Vagina (tissue), 2 donors: Measurements from ENCODE around the gene HSPA8. TPM values are rescaled to one million over a fixed set of nuclear protein-coding genes. Genes with fewer than 3 reads are reported as not detected.

ENCODE experiments used
- DNase-seq, 2 donors: peaks; one replicate each; pipeline ENCODE4 v3.0.0-alpha.2; 2017; ENCODE audit errors: extremely low spot score in 2 of 2
- H3K27ac ChIP-seq: fragments of 200-600 bp; sonication (generic); one replicate; pipeline ENCODE4 v1.5.1; 2019
- H3K27me3 ChIP-seq: fragments of 200-600 bp; sonication (generic); one replicate; pipeline ENCODE4 v1.5.1; 2019
- H3K36me3 ChIP-seq, 2 donors: fragments of 200-600 bp; sonication (generic); one replicate each; pipeline ENCODE4 v1.5.1; 2017 to 2019
- H3K4me1 ChIP-seq: fragments of 200-600 bp; sonication (generic); one replicate; pipeline ENCODE4 v1.5.1; 2019
- H3K4me3 ChIP-seq, 2 donors: fragments of 200-600 bp; sonication (generic); 1 replicate in 1 of 2; 2 replicates in 1 of 2; pipeline ENCODE4 v1.5.1; 2016 to 2019
- H3K9me3 ChIP-seq: fragments of 200-600 bp; sonication (generic); one replicate; pipeline ENCODE4 v1.5.1; 2019
- CTCF ChIP-seq, 3 experiments: fragments of 450-650 bp in 2 of 3; fragments of 200-600 bp in 1 of 3; sonication (generic) in 1 of 3; IDR thresholded peaks; one replicate each; pipeline ENCODE4 v1.5.1; 2017 to 2019; ENCODE audit warnings: antibody characterized with exemption in 3 of 3, mild to moderate bottlenecking in 2 of 3, moderate library complexity in 2 of 3
- POLR2A ChIP-seq, 2 donors: fragments of 450-650 bp; IDR thresholded peaks; one replicate each; pipeline ENCODE4 v1.6.1; 2017; ENCODE audit warnings: antibody characterized with exemption in 2 of 2, mild to moderate bottlenecking in 2 of 2, moderate library complexity in 2 of 2
- POLR2AphosphoS5 ChIP-seq, 2 donors: sonication (generic); formaldehyde crosslinking; IDR thresholded peaks; one replicate each; pipeline ENCODE4 v1.9.0; 2017; ENCODE audit warnings: antibody characterized with exemption in 2 of 2, mild to moderate bottlenecking in 2 of 2, low read depth in 1 of 2; ENCODE audit not compliant: insufficient read depth in 1 of 2
- intact Hi-C: fragments of 100-400 bp; cut with DNase I; formaldehyde crosslinking; loops from one replicate; pipeline ENCODE4 v1.15.1; 2023
- total RNA-seq: library from RNA; depleted of rRNA; stranded (reverse); fragments of >200 nt; gene quantifications from one replicate; pipeline ENCODE4 v1.2.3, GENCODE V29; 2016

The HSPA8 gene
- total RNA-seq, 1 donor from 2014 or later: 584 TPM

- TF ChIP-seq POLR2A (IDR thresholded peaks at IDR 0.05) (no peak), POLR2AphosphoS5 (IDR thresholded peaks at IDR 0.05; ENCODE audit: insufficient read depth in 1 of 2, low read depth in 1 of 2) (no peak), CTCF (IDR thresholded peaks at IDR 0.05) (no peak)
- DNase-seq: no peak
- intact Hi-C loops: no loop called here
- Histone ChIP-seq H3K4me3 (no peak overlapping the region), H3K27me3 (no peaks in the 10 kb centered on the region), H3K4me1 (peaks cover 22% of the 10 kb centered on the region), H3K9me3 (no peaks in the 10 kb centered on the region), H3K36me3 (peaks cover 0 to 21% of the 10 kb centered on the region in 2 donors), H3K27ac (no peak overlapping the region)
Measured at GRCh38 chr11:123051634-123052033, 10.3 kb downstream of the HSPA8 start.

GRCh38 chr11:123051146-123051545 lies 10.8 kb downstream of the HSPA8 start:
- Histone ChIP-seq H3K36me3 (peaks cover 0 to 16% of the 10 kb centered on the region in 2 donors), H3K4me3 (no peak overlapping the region), H3K9me3 (no peaks in the 10 kb centered on the region), H3K27me3 (no peaks in the 10 kb centered on the region), H3K27ac (no peak overlapping the region), H3K4me1 (peaks cover 17% of the 10 kb centered on the region)
- intact Hi-C loops: no loop called here
- TF ChIP-seq CTCF (IDR thresholded peaks at IDR 0.05): no peak
- no peak for TF ChIP-seq POLR2A (IDR thresholded peaks at IDR 0.05)
- no peak for TF ChIP-seq POLR2AphosphoS5 (IDR thresholded peaks at IDR 0.05; ENCODE audit: insufficient read depth in 1 of 2, low read depth in 1 of 2)
- no peak for DNase-seq

DNA sequence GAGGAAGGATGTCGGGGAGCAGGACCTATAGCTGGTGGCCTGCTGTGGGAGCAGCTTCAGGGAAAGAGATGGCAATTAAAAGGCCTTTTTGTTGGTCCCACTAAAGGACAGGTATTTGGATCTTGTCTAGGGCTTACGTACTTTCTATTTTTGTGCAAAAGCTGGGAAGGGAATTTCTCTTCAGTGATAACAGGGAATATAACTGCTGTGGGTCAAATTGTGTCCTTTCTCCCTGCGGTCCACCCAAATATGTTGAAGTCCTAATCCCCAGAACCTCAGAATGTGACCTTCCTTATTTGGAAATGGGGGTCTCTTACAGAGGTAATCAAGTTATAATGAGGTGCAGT lies 14.0 kb downstream of the HSPA8 start:
- TF ChIP-seq POLR2A (IDR thresholded peaks at IDR 0.05) (no peak), POLR2AphosphoS5 (IDR thresholded peaks at IDR 0.05; ENCODE audit: insufficient read depth in 1 of 2, low read depth in 1 of 2) (no peak), CTCF (IDR thresholded peaks at IDR 0.05) (no peak)
- Histone ChIP-seq H3K9me3 (no peaks in the 10 kb centered on the region), H3K4me1 (no peaks in the 10 kb centered on the region), H3K27ac (no peak overlapping the region), H3K27me3 (no peaks in the 10 kb centered on the region), H3K36me3 (peaks cover 0 to under 1% of the 10 kb centered on the region in 2 donors), H3K4me3 (no peak overlapping the region)
- no peak for DNase-seq
- intact Hi-C loops: no loop called here

DNA sequence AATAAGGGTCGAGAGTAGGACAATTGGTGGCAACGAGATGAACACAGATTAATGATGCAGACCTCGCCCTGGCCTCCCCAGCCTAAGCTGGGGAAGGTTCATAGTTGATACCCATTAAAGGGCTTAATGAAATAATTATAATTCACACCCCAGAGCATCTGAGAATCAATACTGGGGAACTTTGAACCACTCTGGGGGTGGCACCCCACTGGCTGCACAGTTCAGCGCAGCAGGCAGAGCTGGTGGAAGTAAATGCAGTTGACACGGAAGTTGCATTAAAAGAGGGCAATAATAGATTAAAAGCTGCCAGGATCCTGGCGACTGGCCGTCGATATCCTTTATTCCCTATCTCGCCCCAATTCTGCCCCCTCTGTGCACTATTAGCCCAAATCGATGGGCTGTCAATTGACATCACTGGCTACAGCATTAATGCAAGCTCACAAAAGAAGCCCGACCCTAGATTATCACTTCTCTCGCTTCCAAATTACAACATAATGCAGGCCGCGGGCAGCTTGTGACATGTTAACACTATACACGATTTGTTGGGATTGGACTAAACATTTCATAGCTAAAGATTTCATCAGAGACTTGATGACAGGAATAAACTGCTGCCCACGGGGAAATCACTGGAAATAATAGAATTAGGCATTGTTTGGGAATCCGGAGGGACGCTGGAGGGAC lies 14.5 kb downstream of the HSPA8 start:
- no peak overlapping the region for H3K27ac ChIP-seq
- H3K4me3 ChIP-seq: no peak overlapping the region
- H3K27me3 ChIP-seq: no peaks in the 10 kb centered on the region
- H3K36me3 ChIP-seq: no peaks in the 10 kb centered on the region
- DNase-seq: no peak
- intact Hi-C loops: no loop called here
- TF ChIP-seq POLR2A (IDR thresholded peaks at IDR 0.05) (no peak), CTCF (IDR thresholded peaks at IDR 0.05) (no peak), POLR2AphosphoS5 (IDR thresholded peaks at IDR 0.05; ENCODE audit: insufficient read depth in 1 of 2, low read depth in 1 of 2) (no peak)
- no peaks in the 10 kb centered on the region for H3K4me1 ChIP-seq
- H3K9me3 ChIP-seq: no peaks in the 10 kb centered on the region

DNA sequence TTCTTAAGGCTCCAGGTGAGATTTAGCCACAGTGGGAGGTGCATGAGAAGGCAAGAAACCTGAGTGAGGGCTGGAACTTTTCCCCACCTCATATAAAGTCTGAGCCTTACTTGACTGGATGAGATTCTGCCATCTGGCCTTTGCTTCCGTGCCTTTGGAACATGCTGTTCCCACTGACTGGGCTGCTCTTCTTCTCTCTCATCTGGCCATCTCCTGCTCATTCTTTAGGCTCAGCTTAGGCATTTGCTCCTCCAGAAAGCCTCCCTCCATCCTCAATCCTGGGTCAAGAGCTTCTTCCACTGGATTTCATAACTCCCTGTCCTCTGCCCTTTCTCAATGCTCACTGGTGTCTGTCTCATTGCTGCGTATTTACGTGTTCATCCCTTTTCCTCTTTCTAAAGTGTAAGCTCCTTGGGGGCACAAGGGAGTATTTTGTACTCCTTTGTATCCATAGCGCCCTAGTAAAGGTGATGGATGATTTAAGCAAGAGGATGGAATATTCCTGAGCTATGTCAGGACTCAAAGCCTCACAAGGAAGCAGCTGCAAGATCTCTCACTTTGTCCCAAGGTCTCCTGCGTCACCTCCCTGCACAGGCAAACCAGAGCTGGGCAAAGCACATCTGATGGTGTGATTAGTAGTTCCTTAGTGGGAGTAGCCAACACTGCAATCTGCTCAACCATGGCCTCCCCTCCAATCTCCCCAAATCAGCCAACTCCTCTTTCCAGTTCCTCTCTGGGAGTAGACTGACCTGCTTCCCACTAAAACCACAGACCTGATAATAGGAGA lies 15.3 kb downstream of the HSPA8 start:
- intact Hi-C loops: no loop called here
- no peak overlapping the region for H3K27ac ChIP-seq

More for the DNA sequence above, 15.3 kb downstream of the HSPA8 start:
- H3K4me1 ChIP-seq: no peaks in the 10 kb centered on the region
- H3K27me3 ChIP-seq: no peaks in the 10 kb centered on the region
- TF ChIP-seq POLR2AphosphoS5 (IDR thresholded peaks at IDR 0.05; ENCODE audit: insufficient read depth in 1 of 2, low read depth in 1 of 2) (no peak), POLR2A (IDR thresholded peaks at IDR 0.05) (no peak), CTCF (IDR thresholded peaks at IDR 0.05) (no peak)
- H3K9me3 ChIP-seq: no peaks in the 10 kb centered on the region
- no peaks in the 10 kb centered on the region for H3K36me3 ChIP-seq
- H3K4me3 ChIP-seq: no peak overlapping the region
- no peak for DNase-seq
